ENCODE data around the gene CPEB3.

DNA sequence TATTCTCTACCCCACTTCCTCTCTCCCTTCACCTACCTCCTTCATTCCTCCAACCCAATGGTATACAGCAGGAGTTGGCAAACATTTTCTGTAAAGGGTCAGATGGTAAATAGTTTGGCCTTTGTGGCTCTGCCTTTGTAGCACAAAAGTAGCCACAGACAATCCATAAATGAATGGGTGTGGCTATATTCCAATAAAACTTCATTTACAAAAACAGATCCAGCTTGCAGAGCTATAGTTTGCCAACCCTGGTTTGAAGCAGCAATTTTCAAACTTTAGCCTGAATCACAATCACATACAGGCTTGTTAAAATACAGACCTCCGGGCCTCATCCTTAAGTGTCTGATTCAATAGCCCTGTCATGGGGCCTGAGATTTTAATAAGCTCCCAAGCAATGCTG lies 110.5 kb downstream of the CPEB3 start:
- TF ChIP-seq, protein P1, sequence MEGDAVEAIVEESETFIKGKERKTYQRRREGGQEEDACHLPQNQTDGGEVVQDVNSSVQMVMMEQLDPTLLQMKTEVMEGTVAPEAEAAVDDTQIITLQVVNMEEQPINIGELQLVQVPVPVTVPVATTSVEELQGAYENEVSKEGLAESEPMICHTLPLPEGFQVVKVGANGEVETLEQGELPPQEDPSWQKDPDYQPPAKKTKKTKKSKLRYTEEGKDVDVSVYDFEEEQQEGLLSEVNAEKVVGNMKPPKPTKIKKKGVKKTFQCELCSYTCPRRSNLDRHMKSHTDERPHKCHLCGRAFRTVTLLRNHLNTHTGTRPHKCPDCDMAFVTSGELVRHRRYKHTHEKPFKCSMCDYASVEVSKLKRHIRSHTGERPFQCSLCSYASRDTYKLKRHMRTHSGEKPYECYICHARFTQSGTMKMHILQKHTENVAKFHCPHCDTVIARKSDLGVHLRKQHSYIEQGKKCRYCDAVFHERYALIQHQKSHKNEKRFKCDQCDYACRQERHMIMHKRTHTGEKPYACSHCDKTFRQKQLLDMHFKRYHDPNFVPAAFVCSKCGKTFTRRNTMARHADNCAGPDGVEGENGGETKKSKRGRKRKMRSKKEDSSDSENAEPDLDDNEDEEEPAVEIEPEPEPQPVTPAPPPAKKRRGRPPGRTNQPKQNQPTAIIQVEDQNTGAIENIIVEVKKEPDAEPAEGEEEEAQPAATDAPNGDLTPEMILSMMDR (IDR thresholded peaks at IDR 0.05), result no peak
- TF ChIP-seq POLR2AphosphoS5 (IDR thresholded peaks at IDR 0.05; ENCODE audit: insufficient read depth in 1 of 2, low read depth in 1 of 2), result no peak

Measured in vagina (tissue), 2 donors.